GM18507 (cell line): Measurements from ENCODE around the gene KMT2E.

Experiments used
- DNase-seq: peaks from one replicate; pipeline ENCODE4 v3.0.0; 2011; ENCODE audit warnings: low read depth; ENCODE audit not compliant: insufficient read length; ENCODE audit errors: extremely low spot score
- FAIRE-seq: peaks from 2 replicates; lab custom pipeline; 2011; peaks lifted over from hg19 to GRCh38; lab: Jason Lieb, UNC

The KMT2E gene

DNA sequence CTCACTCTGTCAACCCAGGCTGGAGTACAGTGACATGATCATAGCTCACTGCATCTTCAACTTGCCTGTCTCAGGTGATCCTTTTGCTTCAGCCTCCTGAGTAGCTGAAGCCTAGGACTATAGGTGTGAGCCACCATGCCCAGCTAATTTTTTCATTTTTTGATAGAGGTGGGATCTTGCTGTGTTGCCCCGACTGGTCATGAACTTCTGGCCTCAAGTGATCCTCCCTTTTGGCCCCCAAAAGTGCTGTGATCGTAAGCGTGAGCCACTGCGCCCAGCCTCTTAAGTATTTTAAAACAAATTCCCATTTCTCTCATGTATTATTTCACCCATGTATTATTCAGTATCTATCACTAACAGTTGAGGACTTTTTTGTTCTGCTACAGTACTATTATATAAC lies 43.5 kb downstream of the KMT2E start:
- DNase-seq, result no peak
- FAIRE-seq, result no peak

GRCh38 chr7:105060437-105060836 lies 46.4 kb downstream of the KMT2E start:
- peak; percentile 46 for FAIRE-seq

DNA sequence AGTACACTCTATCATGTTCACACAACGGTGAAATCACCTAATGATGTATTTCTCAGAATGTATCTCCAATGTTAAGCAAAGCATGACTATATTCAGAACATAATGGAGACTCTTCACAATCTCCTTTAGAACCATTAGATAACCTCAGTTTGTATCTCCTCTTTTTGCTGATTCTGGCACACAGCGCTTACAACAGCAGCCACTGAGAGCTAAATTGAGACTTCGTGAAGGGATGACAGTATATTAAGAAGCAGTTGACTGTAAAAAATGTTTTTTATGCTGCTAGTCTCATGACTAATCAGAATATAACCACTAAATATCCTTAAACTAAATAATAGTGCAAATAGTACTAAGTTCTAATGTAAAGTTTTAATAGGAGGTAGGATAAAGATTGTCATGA lies 46.9 kb downstream of the KMT2E start:
- FAIRE-seq (no peak), DNase-seq (no peak)

More at GRCh38 chr7:105060437-105060836, 46.4 kb downstream of the KMT2E start:
- no peak for DNase-seq

DNA sequence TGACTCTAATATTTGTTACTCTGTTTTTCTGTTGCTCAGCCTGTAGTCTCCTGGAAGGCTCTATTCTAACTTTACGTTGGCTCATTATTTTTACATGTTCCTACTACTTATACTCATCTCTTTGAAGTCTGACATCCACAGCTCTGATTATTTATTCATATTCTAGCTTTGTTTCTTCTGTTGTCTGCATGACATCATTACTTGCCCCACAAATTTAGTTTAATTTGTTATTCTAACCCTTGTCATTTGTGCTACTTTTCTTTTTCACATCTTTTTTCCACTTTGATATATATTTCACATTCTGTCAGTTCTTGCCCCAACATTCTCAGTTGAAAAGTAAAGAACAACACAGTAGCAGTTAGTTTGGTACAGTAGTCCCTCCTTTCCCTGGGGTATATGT lies 51.1 kb downstream of the KMT2E start:
- FAIRE-seq (no peak), DNase-seq (no peak)

- no peak for DNase-seq
- FAIRE-seq, result no peak
Observed at GRCh38 chr7:105067691-105068090, 53.7 kb downstream of the KMT2E start.

DNA sequence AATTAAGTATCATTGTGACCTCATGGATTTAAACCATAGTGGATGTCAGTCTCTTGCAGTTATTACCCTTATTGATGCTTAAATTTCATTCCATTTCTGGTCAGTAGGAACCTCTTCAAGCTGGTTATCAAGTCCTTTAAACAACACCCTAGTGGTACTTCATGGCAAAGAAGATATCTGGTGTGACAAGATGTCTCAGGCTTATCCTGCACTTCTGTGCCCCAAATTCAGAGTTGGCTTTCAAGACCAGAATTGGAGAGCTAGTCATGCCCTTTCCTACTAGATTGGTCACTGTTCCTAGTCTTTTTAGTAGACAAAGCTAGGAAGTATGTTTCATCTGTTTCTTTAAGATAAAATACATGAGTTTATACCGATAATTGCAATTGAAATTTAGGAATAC lies 54.9 kb downstream of the KMT2E start:
- FAIRE-seq (no peak), DNase-seq (no peak)

GRCh38 chr7:105073143-105073542 lies 59.1 kb downstream of the KMT2E start:
- no peak for DNase-seq
- no peak for FAIRE-seq

GRCh38 chr7:105079348-105079747 lies 65.3 kb downstream of the KMT2E start:
- FAIRE-seq (no peak), DNase-seq (no peak)

- no peak for DNase-seq
- FAIRE-seq, result no peak
Observed at GRCh38 chr7:105084581-105084980, 70.6 kb downstream of the KMT2E start.

GRCh38 chr7:105086850-105087249 lies 72.8 kb downstream of the KMT2E start:
- DNase-seq (no peak), FAIRE-seq (no peak)

DNA sequence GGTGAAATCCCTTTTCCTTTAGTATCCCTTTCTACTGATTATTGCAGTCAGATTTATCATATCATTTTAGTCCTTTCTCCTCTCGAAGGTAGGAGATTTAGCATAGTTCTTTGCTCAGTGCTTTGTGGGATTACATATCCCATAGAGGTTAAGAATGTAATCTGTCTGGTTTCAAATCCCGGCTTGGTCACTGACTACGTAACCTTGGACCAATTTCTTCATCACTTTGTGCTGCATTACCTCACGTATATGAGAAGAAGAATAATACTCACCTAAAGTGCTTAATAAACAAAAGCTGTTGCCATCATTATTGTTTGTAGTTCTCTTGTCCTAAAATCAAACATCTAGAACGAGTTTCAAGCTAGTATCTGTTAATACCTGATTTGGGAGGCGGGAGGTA lies 74.0 kb downstream of the KMT2E start:
- FAIRE-seq (no peak), DNase-seq (no peak)

DNA sequence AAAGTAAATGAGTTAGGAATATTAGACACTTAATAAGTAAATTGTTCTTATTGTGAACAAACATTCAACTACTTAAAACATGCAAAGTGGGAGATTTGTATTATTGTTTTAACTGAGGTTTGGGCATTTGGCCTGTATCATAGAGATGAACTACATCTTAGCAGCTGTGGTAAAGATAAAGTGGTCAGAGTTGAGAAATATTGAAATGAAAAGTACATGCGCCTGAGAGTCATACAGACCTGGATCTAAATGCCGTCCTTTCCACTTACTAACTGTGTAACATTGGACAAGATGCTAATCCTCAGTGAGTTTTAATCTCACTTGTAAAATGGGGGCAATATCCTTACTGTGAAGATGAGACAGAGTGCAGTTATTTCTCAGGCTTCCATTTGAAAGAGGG lies 74.5 kb downstream of the KMT2E start:
- FAIRE-seq (peak; percentile 15), DNase-seq (no peak)

GRCh38 chr7:105094966-105095365 lies 81.0 kb downstream of the KMT2E start:
- FAIRE-seq (no peak), DNase-seq (no peak)

DNA sequence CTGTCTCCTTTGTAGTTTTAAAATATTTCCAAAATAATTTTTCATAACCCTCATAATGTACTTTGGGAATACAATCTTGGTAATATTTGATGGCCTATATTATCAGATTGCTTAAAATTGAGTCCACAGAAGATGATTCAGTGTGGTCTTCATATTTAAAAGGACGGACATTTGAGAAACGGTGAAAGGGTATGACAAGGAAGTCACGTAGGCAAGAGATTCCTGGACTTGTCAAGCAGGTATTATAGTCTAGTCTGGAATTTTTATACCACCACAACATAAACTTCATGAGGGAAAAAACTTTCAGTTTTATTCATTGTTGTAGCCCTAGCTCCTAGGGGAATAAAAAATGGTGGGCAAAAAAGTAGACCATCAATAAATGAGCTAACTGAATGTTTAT lies 82.3 kb downstream of the KMT2E start:
- DNase-seq (no peak), FAIRE-seq (no peak)

GRCh38 chr7:105097619-105098018 lies 83.6 kb downstream of the KMT2E start:
- FAIRE-seq, result no peak
- no peak for DNase-seq

DNA sequence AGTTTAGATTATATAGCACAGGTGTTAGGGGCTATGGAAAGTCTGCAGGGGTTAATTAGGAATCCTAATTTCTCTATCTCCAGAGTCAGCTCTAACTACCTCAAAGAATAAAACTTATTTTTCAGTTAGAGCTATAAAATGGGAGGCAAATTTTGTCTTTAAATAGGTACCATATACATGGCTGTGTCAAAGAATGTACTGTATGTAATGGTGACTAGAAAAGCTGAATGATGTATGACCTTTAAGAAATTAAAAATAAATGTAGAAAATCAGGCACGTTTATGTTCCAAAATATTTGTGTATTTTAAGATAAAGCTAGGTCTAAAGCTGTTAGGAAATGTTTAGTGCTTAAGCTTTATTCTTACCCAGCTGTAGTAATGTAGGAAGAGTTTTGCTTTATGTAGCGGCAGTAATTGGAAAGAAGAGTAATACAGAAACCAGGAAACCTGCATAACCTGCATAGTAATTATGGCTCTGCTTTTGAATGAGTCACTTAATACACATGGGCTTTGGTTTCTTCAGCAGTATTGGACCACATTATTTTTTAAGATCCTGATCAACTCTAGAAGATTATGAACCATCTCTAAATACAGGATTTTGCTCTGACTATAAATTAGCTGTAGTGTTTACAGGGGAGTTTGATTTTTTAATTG lies 85.0 kb downstream of the KMT2E start:
- peak; percentile 77 for FAIRE-seq

GRCh38 chr7:105101864-105102263 lies 87.9 kb downstream of the KMT2E start:
- DNase-seq (no peak), FAIRE-seq (peak; percentile 29)

More for the DNA sequence above, 85.0 kb downstream of the KMT2E start:
- no peak for DNase-seq

GRCh38 chr7:105102557-105103352 lies 88.8 kb downstream of the KMT2E start:
- DNase-seq, result no peak
- FAIRE-seq, result no peak

DNA sequence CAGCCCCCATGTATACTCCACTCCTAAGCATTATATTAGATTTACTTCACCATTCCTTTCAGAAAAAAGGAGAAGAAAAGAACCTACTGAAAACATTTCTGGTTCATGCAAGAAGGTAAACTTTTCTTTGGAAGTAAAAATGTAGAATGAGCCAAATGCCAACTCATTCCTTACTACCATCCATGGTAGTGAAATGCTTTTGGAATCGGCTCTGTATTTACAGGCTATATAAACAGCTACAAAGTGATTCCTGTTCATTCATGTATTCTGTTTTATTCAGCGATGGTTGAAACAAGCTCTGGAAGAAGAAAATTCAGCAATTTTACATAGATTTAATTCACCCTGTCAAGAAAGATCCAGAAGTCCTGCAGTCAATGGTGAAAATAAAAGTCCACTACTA lies 91.6 kb downstream of the KMT2E start:
- no peak for DNase-seq
- no peak for FAIRE-seq

- DNase-seq (no peak), FAIRE-seq (no peak)
Observed at GRCh38 chr7:105106473-105106872, 92.5 kb downstream of the KMT2E start.

GRCh38 chr7:105107458-105107857 lies 93.5 kb downstream of the KMT2E start:
- FAIRE-seq, result no peak

More at GRCh38 chr7:105107458-105107857, 93.5 kb downstream of the KMT2E start:
- no peak for DNase-seq
